ENCODE data around the gene MYO3A. TPM values are rescaled to one million over a fixed set of nuclear protein-coding genes. Genes with fewer than 3 reads are reported as not detected.

Gene MYO3A
- total RNA-seq, 1 donor from 2014 or later: 0.22 TPM

- H3K9me3 Mint-ChIP-seq (ENCODE audit: unreplicated experiment): peaks cover 3% of the 10 kb centered on the region
- DNase-seq: no peak
- H3K27ac Mint-ChIP-seq (ENCODE audit: unreplicated experiment): no peak overlapping the region
- peaks cover 7% of the 10 kb centered on the region for H3K36me3 Mint-ChIP-seq (ENCODE audit: unreplicated experiment)
- H3K4me3 Mint-ChIP-seq (ENCODE audit: unreplicated experiment): no peak overlapping the region
- peaks cover 2% of the 10 kb centered on the region for H3K27me3 Mint-ChIP-seq (ENCODE audit: unreplicated experiment)
- TF ChIP-seq CTCF (IDR thresholded peaks at IDR 0.05; ENCODE audit: partially characterized antibody, unreplicated experiment): no peak
- H3K4me1 Mint-ChIP-seq (ENCODE audit: low read depth, unreplicated experiment): no peaks in the 10 kb centered on the region
Observed at GRCh38 chr10:25952857-25953256, 18.8 kb downstream of the MYO3A start.

- Mint-ChIP-seq H3K4me1 (ENCODE audit: low read depth, unreplicated experiment) (no peaks in the 10 kb centered on the region), H3K27me3 (ENCODE audit: unreplicated experiment) (peaks cover 2% of the 10 kb centered on the region), H3K9me3 (ENCODE audit: unreplicated experiment) (peaks cover 2% of the 10 kb centered on the region), H3K4me3 (ENCODE audit: unreplicated experiment) (no peak overlapping the region), H3K36me3 (ENCODE audit: unreplicated experiment) (peaks cover 7% of the 10 kb centered on the region), H3K27ac (ENCODE audit: unreplicated experiment) (no peak overlapping the region)
- no peak for DNase-seq
- TF ChIP-seq CTCF (IDR thresholded peaks at IDR 0.05; ENCODE audit: partially characterized antibody, unreplicated experiment): no peak
Observed at GRCh38 chr10:25954851-25955250, 20.8 kb downstream of the MYO3A start.

GRCh38 chr10:25959540-25960232 is 25.7 kb downstream of the MYO3A start:
- Mint-ChIP-seq H3K4me3 (ENCODE audit: unreplicated experiment) (no peak overlapping the region), H3K4me1 (ENCODE audit: low read depth, unreplicated experiment) (no peaks in the 10 kb centered on the region), H3K27ac (ENCODE audit: unreplicated experiment) (no peak overlapping the region), H3K27me3 (ENCODE audit: unreplicated experiment) (peaks cover 2% of the 10 kb centered on the region), H3K9me3 (ENCODE audit: unreplicated experiment) (peaks cover 2% of the 10 kb centered on the region), H3K36me3 (ENCODE audit: unreplicated experiment) (peaks cover 7% of the 10 kb centered on the region)
- DNase-seq: no peak
- TF ChIP-seq CTCF (IDR thresholded peaks at IDR 0.05; ENCODE audit: partially characterized antibody, unreplicated experiment): no peak

- TF ChIP-seq CTCF (IDR thresholded peaks at IDR 0.05; ENCODE audit: partially characterized antibody, unreplicated experiment): no peak
- H3K36me3 Mint-ChIP-seq (ENCODE audit: unreplicated experiment): no peaks in the 10 kb centered on the region
- H3K27me3 Mint-ChIP-seq (ENCODE audit: unreplicated experiment): no peaks in the 10 kb centered on the region
- DNase-seq: no peak
- H3K9me3 Mint-ChIP-seq (ENCODE audit: unreplicated experiment): no peaks in the 10 kb centered on the region
- no peaks in the 10 kb centered on the region for H3K4me1 Mint-ChIP-seq (ENCODE audit: low read depth, unreplicated experiment)
- no peak overlapping the region for H3K27ac Mint-ChIP-seq (ENCODE audit: unreplicated experiment)
- no peak overlapping the region for H3K4me3 Mint-ChIP-seq (ENCODE audit: unreplicated experiment)
Observed at GRCh38 chr10:25965584-25965983, 31.6 kb downstream of the MYO3A start.

GRCh38 chr10:25966844-25967243 is 32.8 kb downstream of the MYO3A start:
- Mint-ChIP-seq H3K4me3 (ENCODE audit: unreplicated experiment) (no peak overlapping the region), H3K27ac (ENCODE audit: unreplicated experiment) (no peak overlapping the region), H3K4me1 (ENCODE audit: low read depth, unreplicated experiment) (no peaks in the 10 kb centered on the region), H3K27me3 (ENCODE audit: unreplicated experiment) (no peaks in the 10 kb centered on the region), H3K9me3 (ENCODE audit: unreplicated experiment) (no peaks in the 10 kb centered on the region), H3K36me3 (ENCODE audit: unreplicated experiment) (no peaks in the 10 kb centered on the region)
- no peak for DNase-seq
- TF ChIP-seq CTCF (IDR thresholded peaks at IDR 0.05; ENCODE audit: partially characterized antibody, unreplicated experiment): no peak
